K562 (cell line): Measurements from ENCODE around the gene FARP1. TPM values are rescaled to one million over a fixed set of nuclear protein-coding genes. Genes with fewer than 3 reads are reported as not detected.

ENCODE experiments used
- ATAC-seq: fragments of 200-7000 bp; cut with Tn5 transposase; 3 replicates; pipeline ENCODE4 v1.9.1; 2020; ENCODE audit warnings: moderate library complexity
- BruUV-seq: library from RNA; stranded (reverse); fragments of 400-500 nt; replicated peaks from 2 replicates; lab custom pipeline; 2021; lab: Mats Ljungman, UMichigan
- CTCF ChIA-PET: fragments of 300-600 bp; formaldehyde crosslinking; extraction: SDS; loops from one replicate; lab custom pipeline; 2021; ENCODE audit warnings: low intra/inter-chr PET ratio; lab: Yijun Ruan, JAX
- POLR2A ChIA-PET: fragments of 300-600, 350-650 bp; sonication (Branson Sonifier 250); formaldehyde crosslinking; extraction: SDS; loops from one replicate; lab custom pipeline; 2021; ENCODE audit warnings: antibody characterized with exemption, inconsistent platforms; lab: Yijun Ruan, JAX
- DNase-seq, 4 experiments: peaks; one replicate each; pipeline versions ENCODE4 v3.0.0 to v3.0.0-alpha.2; 2011 to 2018; ENCODE audit warnings: low spot score in 3 of 4, mixed read lengths in 3 of 4; ENCODE audit errors: extremely low read depth in 1 of 4
- FAIRE-seq: peaks from 2 replicates; lab custom pipeline; 2011; peaks lifted over from hg19 to GRCh38; lab: Jason Lieb, UNC
- H2AFZ ChIP-seq: 2 replicates; pipeline ENCODE4 v1.6.0; 2011; ENCODE audit warnings: low read depth, low read length, control low read depth, inconsistent platforms
- H3K27ac ChIP-seq: fragments of 200-600 bp; 3 replicates; pipeline ENCODE4 v1.8.0; 2011; ENCODE audit warnings: low read depth, mild to moderate bottlenecking, control low read depth, inconsistent platforms, low read length, moderate library complexity, mixed read lengths; ENCODE audit errors: extremely low read depth
- H3K27me3 ChIP-seq, 2 experiments: fragments of 300-600 bp in 1 of 2; 2 replicates in 1 of 2; 3 replicates in 1 of 2; pipeline versions ENCODE4 v1.6.0 to v1.8.0; 2011; ENCODE audit warnings: inconsistent platforms in 2 of 2, low read length in 2 of 2, mild to moderate bottlenecking in 1 of 2, mixed read lengths in 1 of 2, moderate library complexity in 1 of 2; ENCODE audit not compliant: control insufficient read depth in 2 of 2, insufficient read depth in 2 of 2
- H3K36me3 ChIP-seq: fragments of 300-600 bp; 3 replicates; pipeline ENCODE4 v1.8.0; 2011; ENCODE audit warnings: mild to moderate bottlenecking, low read length, inconsistent platforms; ENCODE audit not compliant: control insufficient read depth, insufficient read depth
- H3K4me1 ChIP-seq, 2 experiments: fragments of 200-600 bp in 1 of 2; replicated peaks in 1 of 2; 2 replicates in 1 of 2; 3 replicates in 1 of 2; pipeline versions ENCODE4 v1.5.1 to v1.8.0; 2011; ENCODE audit warnings: inconsistent platforms in 2 of 2, low read length in 2 of 2, mild to moderate bottlenecking in 1 of 2, mixed read lengths in 1 of 2, moderate library complexity in 1 of 2; ENCODE audit not compliant: control insufficient read depth in 2 of 2, insufficient read depth in 2 of 2
- H3K4me2 ChIP-seq: 2 replicates; pipeline ENCODE4 v1.6.1; 2011; ENCODE audit warnings: low read length, control low read depth, inconsistent platforms, mixed read lengths; ENCODE audit not compliant: insufficient read depth
- H3K4me3 ChIP-seq: fragments of 200-600 bp; sonication (generic), shearing (Covaris generic); 2 replicates; pipeline ENCODE4 v1.5.1; 2016; ENCODE audit warnings: control low read depth, inconsistent platforms
- H3K79me2 ChIP-seq: fragments of 200-600 bp; 3 replicates; pipeline ENCODE4 v1.8.0; 2011; ENCODE audit warnings: low read length, inconsistent platforms; ENCODE audit not compliant: control insufficient read depth, insufficient read depth
- H3K9ac ChIP-seq, 2 experiments: 2 replicates each; pipeline versions ENCODE4 v1.6.0 to v1.6.1; 2011; ENCODE audit warnings: low read depth in 2 of 2, low read length in 2 of 2, control low read depth in 1 of 2, inconsistent platforms in 1 of 2, mild to moderate bottlenecking in 1 of 2, mixed read lengths in 1 of 2; ENCODE audit not compliant: insufficient read depth in 1 of 2
- H3K9me1 ChIP-seq: one replicate; pipeline ENCODE4 v1.6.0; 2011; ENCODE audit warnings: inconsistent platforms, mild to moderate bottlenecking, low read length, moderate library complexity; ENCODE audit not compliant: control insufficient read depth, insufficient read depth
- H3K9me3 ChIP-seq: replicated peaks from 2 replicates; pipeline ENCODE4 v1.5.1; 2011; ENCODE audit warnings: low read depth, low read length, inconsistent platforms; ENCODE audit not compliant: control insufficient read depth, insufficient read depth
- H4K20me1 ChIP-seq: replicated peaks from 2 replicates; pipeline ENCODE4 v1.6.1; 2011; ENCODE audit warnings: low read length, inconsistent platforms, mixed read lengths; ENCODE audit not compliant: control insufficient read depth, insufficient read depth
- BMI1 ChIP-seq: fragments of 150-350 bp; IDR thresholded peaks from 2 replicates; pipeline ENCODE4 v1.6.1; 2014; ENCODE audit warnings: low read length
- HNRNPH1 ChIP-seq: fragments of 200-400 bp; formaldehyde crosslinking; optimal IDR thresholded peaks from 2 replicates; pipeline ENCODE3; 2017; ENCODE audit warnings: low read depth, mild to moderate bottlenecking, low read length, moderate library complexity
- NR2C1 ChIP-seq, 2 experiments: fragments of 450-650 bp; IDR thresholded peaks; 2 replicates each; pipeline ENCODE4 v1.6.1; 2017; ENCODE audit warnings: mild to moderate bottlenecking in 2 of 2, antibody characterized with exemption in 1 of 2, inconsistent platforms in 1 of 2, missing compliant biosample characterization in 1 of 2, missing genetic modification characterization in 1 of 2
- POLR2AphosphoS5 ChIP-seq: IDR thresholded peaks from 2 replicates; pipeline ENCODE4 v1.6.1; 2011; ENCODE audit warnings: mild to moderate bottlenecking, low read depth, low read length, moderate library complexity; ENCODE audit not compliant: control insufficient read depth, insufficient read depth
- PTTG1 ChIP-seq: fragments of 450-650 bp; IDR thresholded peaks from 2 replicates; pipeline ENCODE4 v1.6.1; 2016; ENCODE audit warnings: low read depth, mild to moderate bottlenecking, missing genetic modification characterization, missing compliant biosample characterization
- ZHX1 ChIP-seq: fragments of 150-350 bp; conservative IDR thresholded peaks from 2 replicates; pipeline ENCODE4 v1.6.1; 2014; ENCODE audit warnings: low read length
- ZNF740 ChIP-seq, 3 experiments: fragments of 200-800 bp in 1 of 3; sonication (Bioruptor generic) in 1 of 3; sonication (generic) in 1 of 3; formaldehyde crosslinking in 1 of 3; IDR thresholded peaks; 2 replicates each; pipeline versions ENCODE4 v1.6.1 to v1.8.0; 2016 to 2022; ENCODE audit warnings: mild to moderate bottlenecking in 2 of 3, missing compliant biosample characterization in 2 of 3, missing genetic modification characterization in 2 of 3, missing genetic modification reagents in 1 of 3
- WGBS: fragments of 100-300 bp; shearing (Covaris generic); methylation state at CpG from one replicate; pipeline ENCODE4 v1.1.6; 2016; ENCODE audit warnings: low coverage, mixed read lengths; ENCODE audit not compliant: insufficient coverage; ENCODE audit errors: missing lambda C conversion rate; 5-methylcytosine and 5-hydroxymethylcytosine counted together
- in situ Hi-C: fragments of 300-500 bp; cut with MboI; formaldehyde crosslinking; loops from 4 replicates; pipeline ENCODE4 v1.15.0; 2018; ENCODE audit warnings: inconsistent platforms, mixed read lengths
- intact Hi-C: fragments of 100-400 bp; cut with micrococcal nuclease; formaldehyde crosslinking; loops from 2 replicates; pipeline ENCODE4 v1.14.2; 2022
- polyA plus RNA-seq, 8 experiments: library from polyadenylated mRNA; depleted of rRNA in 4 of 8; stranded (reverse) in 5 of 8; unstranded in 3 of 8; fragments of >200 nt; fragmentation: Nextera tagmentation in 2 of 8; fragmentation: Illumina TruSeq in 1 of 8; extraction: Ambion mirVana in 2 of 8; extraction: Trizol in 1 of 8; gene quantifications; 2 replicates each; pipeline versions ENCODE4 v1.2.1 to v1.2.3, GENCODE V29; 2011 to 2014; ENCODE audit warnings: inconsistent platforms in 1 of 8, missing spikeins in 1 of 8
- total RNA-seq, 7 experiments: library from RNA; depleted of rRNA in 6 of 7; stranded (reverse); fragments of >200 nt in 6 of 7; fragmentation: Illumina TruSeq in 2 of 7; extraction: Trizol in 2 of 7; gene quantifications; 2 replicates each; pipeline versions ENCODE4 v1.2.1 to v1.2.3, GENCODE V29; 2011 to 2021; ENCODE audit warnings: low replicate concordance in 1 of 7
- TF ChIP-seq, protein P1 (sequence below): sonication (generic); formaldehyde crosslinking; IDR thresholded peaks from 2 replicates; pipeline ENCODE4 v1.9.0; 2022; ENCODE audit warnings: mild to moderate bottlenecking, missing genetic modification reagents

FARP1 gene
- total and polyA plus RNA-seq, 9 of the 15 experiments (the other 6 are each of a cell fraction or from before 2014, with no cell fraction given), result 0.03 to 0.29 (median 0.05) TPM; not detected in 3

DNA sequence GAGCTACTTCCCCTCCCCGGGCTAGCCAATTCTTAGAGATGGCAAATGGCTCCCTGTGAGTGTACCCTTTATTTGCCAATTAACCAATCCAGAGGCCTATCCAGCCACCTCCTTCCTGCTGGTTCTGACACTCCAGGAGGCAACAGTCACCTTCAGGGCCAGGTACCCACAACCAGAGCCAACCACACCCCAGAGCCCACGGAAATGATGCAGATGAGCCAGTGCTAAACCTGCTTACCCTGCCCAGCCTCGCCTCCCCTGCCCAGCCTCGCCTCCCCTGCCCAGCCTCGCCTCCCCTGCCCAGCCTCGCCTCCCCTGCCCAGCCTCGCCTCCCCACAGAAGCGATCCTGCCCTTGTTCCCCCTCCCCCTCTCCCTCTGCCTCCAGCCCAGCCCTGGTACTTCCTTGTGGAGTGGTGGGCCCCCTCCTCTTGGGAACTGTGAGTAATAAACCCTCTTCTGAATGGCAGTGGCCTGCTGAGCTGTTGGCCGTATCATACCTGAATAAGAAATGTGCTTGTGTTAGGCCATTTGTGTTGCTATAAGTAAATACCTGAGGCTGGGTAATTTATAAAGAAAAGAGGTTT is 207.9 kb downstream of the FARP1 start:
- in situ Hi-C loops, result no loop called here
- H4K20me1 ChIP-seq, result no peaks in the 10 kb centered on the region
- DNase-seq (no peak), ATAC-seq (no peak), FAIRE-seq (no peak)
- no peak overlapping the region for H3K4me3 ChIP-seq
- 2% methylated on average over 8 of the region's 9 CpGs for WGBS
- ChIA-PET POLR2A (no interaction called here), CTCF (no interaction called here)
- no peaks in the 10 kb centered on the region for H3K79me2 ChIP-seq
- no peaks in the 10 kb centered on the region for H3K36me3 ChIP-seq
- no TSS peak for BruUV-seq
- no peaks in the 10 kb centered on the region for H3K4me1 ChIP-seq
- intact Hi-C loops, result no loop called here
- no peak overlapping the region for H3K4me2 ChIP-seq
- no peak for TF ChIP-seq BMI1
- no peak overlapping the region for H3K9ac ChIP-seq
- peaks cover under 1 to 7% of the 10 kb centered on the region in 2 experiments; a peak in 4 of 5 replicates for H3K27me3 ChIP-seq
- no peak overlapping the region for H2AFZ ChIP-seq
- no peak overlapping the region for H3K27ac ChIP-seq
- H3K9me3 ChIP-seq, result no peaks in the 10 kb centered on the region
- no peaks in the 10 kb centered on the region for H3K9me1 ChIP-seq

GRCh38 chr13:98351636-98352035 is 208.7 kb downstream of the FARP1 start:
- Histone ChIP-seq H3K4me2 (no peak overlapping the region), H3K27me3 (peaks cover 0 to 7% of the 10 kb centered on the region in 2 experiments; a peak in 3 of 5 replicates), H3K27ac (no peak overlapping the region), H3K36me3 (no peaks in the 10 kb centered on the region), H2AFZ (no peak overlapping the region), H3K9ac (no peak overlapping the region), H3K9me1 (no peaks in the 10 kb centered on the region), H3K4me3 (no peak overlapping the region), H3K9me3 (no peaks in the 10 kb centered on the region), H3K4me1 (no peaks in the 10 kb centered on the region), H4K20me1 (no peaks in the 10 kb centered on the region), H3K79me2 (no peaks in the 10 kb centered on the region)
- 2% methylated on average over 8 of the region's 8 CpGs for WGBS
- in situ Hi-C loops, result no loop called here
- CTCF ChIA-PET, result no interaction called here
- no peak for DNase-seq
- POLR2A ChIA-PET, result no interaction called here
- intact Hi-C loops, result no loop called here
- ATAC-seq, result no peak
- no peak for FAIRE-seq
- BruUV-seq, result no TSS peak
- TF ChIP-seq NR2C1 (IDR thresholded peaks at IDR 0.05) (no peak), NR2C1 (tag; IDR thresholded peaks at IDR 0.05) (no peak), HNRNPH1 (no peak), ZHX1 (no peak), ZNF740 (CRISPR knock-in tag; IDR thresholded peaks at IDR 0.05) (no peak), ZNF740 (tag; IDR thresholded peaks at IDR 0.05) (no peak), PTTG1 (tag) (no peak), POLR2AphosphoS5 (no peak)
- TF ChIP-seq, protein P1, sequence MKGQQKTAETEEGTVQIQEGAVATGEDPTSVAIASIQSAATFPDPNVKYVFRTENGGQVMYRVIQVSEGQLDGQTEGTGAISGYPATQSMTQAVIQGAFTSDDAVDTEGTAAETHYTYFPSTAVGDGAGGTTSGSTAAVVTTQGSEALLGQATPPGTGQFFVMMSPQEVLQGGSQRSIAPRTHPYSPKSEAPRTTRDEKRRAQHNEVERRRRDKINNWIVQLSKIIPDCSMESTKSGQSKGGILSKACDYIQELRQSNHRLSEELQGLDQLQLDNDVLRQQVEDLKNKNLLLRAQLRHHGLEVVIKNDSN (CRISPR knock-in tag), result no peak
